ENCODE measurements around the gene GPR179. TPM values are rescaled to one million over a fixed set of nuclear protein-coding genes. Genes with fewer than 3 reads are reported as not detected.

Gene GPR179
- total RNA-seq, 1 experiment from 2014 or later: 0.03 TPM

DNA sequence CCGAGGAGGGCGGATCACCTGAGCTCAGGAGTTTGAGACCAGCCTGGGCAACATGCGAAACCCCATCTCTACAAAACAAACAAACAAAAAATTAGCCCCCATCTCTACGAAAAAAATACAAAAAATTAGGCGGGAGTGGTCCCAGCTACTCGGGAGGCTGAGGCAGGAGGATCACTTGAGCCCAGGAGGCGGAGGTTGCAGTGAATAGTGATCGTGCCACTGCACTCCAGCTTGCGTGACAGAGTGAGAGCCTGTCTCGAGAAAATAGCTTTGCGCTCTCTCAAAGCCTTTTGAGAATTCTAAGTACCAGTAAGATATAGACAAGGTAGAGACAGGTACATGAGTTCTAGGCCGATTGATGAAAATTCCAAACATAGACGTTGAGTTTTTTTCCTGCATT lies 9.9 kb upstream of the GPR179 start:
- ChIA-PET POLR2A (interaction anchor here (0.9 kb wide), 1 partner anchor 12 kb away, joined by 3 read pairs; no protein-coding TSS in a partner anchor), CTCF (interaction anchor here (0.8 kb wide), 1 partner anchor 22 kb away, joined by 3 read pairs; no protein-coding TSS in a partner anchor)
- intact Hi-C loops (cut with micrococcal nuclease; ENCODE audit: unreplicated experiment) (no loop called here), in situ Hi-C loops (cut with HindIII; ENCODE audit: low pct_unique_long_range_greater_than_20kb, low sequenced_read_pairs) (no loop called here)
- H3K36me3 ChIP-seq (ENCODE audit: control insufficient read depth, insufficient read depth, low read length): peaks cover 3% of the 10 kb centered on the region; the same call in 1 of the 2 replicates
- H3K4me1 ChIP-seq (ENCODE audit: control insufficient read depth, insufficient read depth, low read length): peaks cover 33% of the 10 kb centered on the region
- H3K4me3 ChIP-seq (ENCODE audit: low read depth in 2 of 2, low read length in 2 of 2): peak overlapping the region; percentile 65 to 73
- no peaks in the 10 kb centered on the region for H3K27me3 ChIP-seq (ENCODE audit: control insufficient read depth, insufficient read depth, low read length)
- H3K9me3 ChIP-seq (ENCODE audit: control insufficient read depth, insufficient read depth, low read depth, low read length): no peaks in the 10 kb centered on the region
- H3K27ac ChIP-seq (ENCODE audit: low read length): no peak overlapping the region
- BruUV-seq (replicated peaks): no TSS peak
- DNase-seq (ENCODE audit: low read depth, low spot score) (no peak), ATAC-seq (no peak)
- TF ChIP-seq TCF7L2 (IDR thresholded peaks at IDR 0.05; ENCODE audit: low read depth, low read length) (no peak), POLR2AphosphoS5 (IDR thresholded peaks at IDR 0.05; ENCODE audit: low read depth, low read length) (no peak), SIN3A (IDR thresholded peaks at IDR 0.05; ENCODE audit: borderline replicate concordance, insufficient read depth, low read depth, low read length) (no peak)
- TF ChIP-seq, protein P1, sequence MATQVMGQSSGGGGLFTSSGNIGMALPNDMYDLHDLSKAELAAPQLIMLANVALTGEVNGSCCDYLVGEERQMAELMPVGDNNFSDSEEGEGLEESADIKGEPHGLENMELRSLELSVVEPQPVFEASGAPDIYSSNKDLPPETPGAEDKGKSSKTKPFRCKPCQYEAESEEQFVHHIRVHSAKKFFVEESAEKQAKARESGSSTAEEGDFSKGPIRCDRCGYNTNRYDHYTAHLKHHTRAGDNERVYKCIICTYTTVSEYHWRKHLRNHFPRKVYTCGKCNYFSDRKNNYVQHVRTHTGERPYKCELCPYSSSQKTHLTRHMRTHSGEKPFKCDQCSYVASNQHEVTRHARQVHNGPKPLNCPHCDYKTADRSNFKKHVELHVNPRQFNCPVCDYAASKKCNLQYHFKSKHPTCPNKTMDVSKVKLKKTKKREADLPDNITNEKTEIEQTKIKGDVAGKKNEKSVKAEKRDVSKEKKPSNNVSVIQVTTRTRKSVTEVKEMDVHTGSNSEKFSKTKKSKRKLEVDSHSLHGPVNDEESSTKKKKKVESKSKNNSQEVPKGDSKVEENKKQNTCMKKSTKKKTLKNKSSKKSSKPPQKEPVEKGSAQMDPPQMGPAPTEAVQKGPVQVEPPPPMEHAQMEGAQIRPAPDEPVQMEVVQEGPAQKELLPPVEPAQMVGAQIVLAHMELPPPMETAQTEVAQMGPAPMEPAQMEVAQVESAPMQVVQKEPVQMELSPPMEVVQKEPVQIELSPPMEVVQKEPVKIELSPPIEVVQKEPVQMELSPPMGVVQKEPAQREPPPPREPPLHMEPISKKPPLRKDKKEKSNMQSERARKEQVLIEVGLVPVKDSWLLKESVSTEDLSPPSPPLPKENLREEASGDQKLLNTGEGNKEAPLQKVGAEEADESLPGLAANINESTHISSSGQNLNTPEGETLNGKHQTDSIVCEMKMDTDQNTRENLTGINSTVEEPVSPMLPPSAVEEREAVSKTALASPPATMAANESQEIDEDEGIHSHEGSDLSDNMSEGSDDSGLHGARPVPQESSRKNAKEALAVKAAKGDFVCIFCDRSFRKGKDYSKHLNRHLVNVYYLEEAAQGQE (IDR thresholded peaks at IDR 0.05; ENCODE audit: insufficient read depth in 1 of 2, low read depth in 2 of 2, low read length in 1 of 2): no peak
- TF ChIP-seq, protein P2, sequence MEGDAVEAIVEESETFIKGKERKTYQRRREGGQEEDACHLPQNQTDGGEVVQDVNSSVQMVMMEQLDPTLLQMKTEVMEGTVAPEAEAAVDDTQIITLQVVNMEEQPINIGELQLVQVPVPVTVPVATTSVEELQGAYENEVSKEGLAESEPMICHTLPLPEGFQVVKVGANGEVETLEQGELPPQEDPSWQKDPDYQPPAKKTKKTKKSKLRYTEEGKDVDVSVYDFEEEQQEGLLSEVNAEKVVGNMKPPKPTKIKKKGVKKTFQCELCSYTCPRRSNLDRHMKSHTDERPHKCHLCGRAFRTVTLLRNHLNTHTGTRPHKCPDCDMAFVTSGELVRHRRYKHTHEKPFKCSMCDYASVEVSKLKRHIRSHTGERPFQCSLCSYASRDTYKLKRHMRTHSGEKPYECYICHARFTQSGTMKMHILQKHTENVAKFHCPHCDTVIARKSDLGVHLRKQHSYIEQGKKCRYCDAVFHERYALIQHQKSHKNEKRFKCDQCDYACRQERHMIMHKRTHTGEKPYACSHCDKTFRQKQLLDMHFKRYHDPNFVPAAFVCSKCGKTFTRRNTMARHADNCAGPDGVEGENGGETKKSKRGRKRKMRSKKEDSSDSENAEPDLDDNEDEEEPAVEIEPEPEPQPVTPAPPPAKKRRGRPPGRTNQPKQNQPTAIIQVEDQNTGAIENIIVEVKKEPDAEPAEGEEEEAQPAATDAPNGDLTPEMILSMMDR (IDR thresholded peaks at IDR 0.05): no peak

DNA sequence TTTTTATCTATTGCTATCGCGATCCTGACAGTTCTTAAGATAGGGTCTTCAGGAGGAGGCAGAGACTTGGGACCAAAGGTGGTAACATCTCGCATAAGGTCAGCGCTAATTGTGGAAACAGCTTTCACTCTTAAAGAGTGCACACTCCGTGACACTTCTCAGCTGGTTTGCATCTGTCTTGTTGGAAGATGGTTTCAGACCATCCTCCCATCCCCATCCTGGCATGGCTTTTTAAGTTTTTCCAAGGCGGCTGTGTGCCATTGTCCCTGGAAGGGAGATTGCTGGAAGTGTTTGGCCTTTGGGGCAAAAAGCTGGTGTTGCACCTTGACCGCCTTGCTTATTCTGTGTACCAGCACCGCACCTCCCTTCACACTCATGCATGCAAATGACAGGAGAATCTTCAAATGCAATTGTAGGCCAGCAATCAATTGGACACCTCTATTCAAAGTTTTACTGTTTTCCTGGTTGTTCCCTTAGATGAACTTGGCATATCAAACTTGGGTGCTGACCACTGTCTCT lies 9.4 kb upstream of the GPR179 start:
- peak overlapping the region; percentile 65 to 73 for H3K4me3 ChIP-seq (ENCODE audit: low read depth in 2 of 2, low read length in 2 of 2)
- TF ChIP-seq, protein P2 (IDR thresholded peaks at IDR 0.05): no peak
- no peak for TF ChIP-seq SIN3A (IDR thresholded peaks at IDR 0.05; ENCODE audit: borderline replicate concordance, insufficient read depth, low read depth, low read length)
- TF ChIP-seq POLR2AphosphoS5 (IDR thresholded peaks at IDR 0.05; ENCODE audit: low read depth, low read length): no peak
- TF ChIP-seq, protein P1 (IDR thresholded peaks at IDR 0.05; ENCODE audit: insufficient read depth in 1 of 2, low read depth in 2 of 2, low read length in 1 of 2): no peak
- H3K9me3 ChIP-seq (ENCODE audit: control insufficient read depth, insufficient read depth, low read depth, low read length): no peaks in the 10 kb centered on the region
- DNase-seq (ENCODE audit: low read depth, low spot score): no peak
- CTCF ChIA-PET: interaction anchor here (0.7 kb wide), 1 partner anchor 61 kb away, joined by 3 read pairs; no protein-coding TSS in a partner anchor
- peaks cover 32% of the 10 kb centered on the region for H3K4me1 ChIP-seq (ENCODE audit: control insufficient read depth, insufficient read depth, low read length)
- POLR2A ChIA-PET: interaction anchor here (0.9 kb wide), 1 partner anchor 13 kb away, joined by 3 read pairs; no protein-coding TSS in a partner anchor
- intact Hi-C loops (cut with micrococcal nuclease; ENCODE audit: unreplicated experiment): no loop called here
- no TSS peak for BruUV-seq (replicated peaks)
- H3K27ac ChIP-seq (ENCODE audit: low read length): peak overlapping the region; percentile 63
- ATAC-seq: no peak
- peaks cover 3% of the 10 kb centered on the region; the same call in 1 of the 2 replicates for H3K36me3 ChIP-seq (ENCODE audit: control insufficient read depth, insufficient read depth, low read length)
- in situ Hi-C loops (cut with HindIII; ENCODE audit: low pct_unique_long_range_greater_than_20kb, low sequenced_read_pairs): no loop called here
- H3K27me3 ChIP-seq (ENCODE audit: control insufficient read depth, insufficient read depth, low read length): no peaks in the 10 kb centered on the region
